ENCODE results near the gene LY6G5B. TPM values are rescaled to one million over a fixed set of nuclear protein-coding genes. Genes with fewer than 3 reads are reported as not detected.

The LY6G5B gene
- total RNA-seq, 1 donor from 2014 or later = 24.8 TPM

GRCh38 chr6:31710523-31711219, 40.9 kb downstream of the LY6G5B start:
- Mint-ChIP-seq H3K36me3 (ENCODE audit: insufficient read depth) (no peaks in the 10 kb centered on the region), H3K27ac (no peak overlapping the region), H3K9me3 (ENCODE audit: low read depth) (no peaks in the 10 kb centered on the region), H3K27me3 (peaks cover 11% of the 10 kb centered on the region), H3K4me3 (ENCODE audit: low read depth) (no peak overlapping the region), H3K4me1 (ENCODE audit: low read depth) (peaks cover 15% of the 10 kb centered on the region)
- TF ChIP-seq CTCF (IDR thresholded peaks at IDR 0.05; ENCODE audit: unreplicated experiment) = no peak
- DNase-seq (ENCODE audit: low spot score, unreplicated experiment) = no peak

GRCh38 chr6:31711233-31711632, 41.5 kb downstream of the LY6G5B start:
- Mint-ChIP-seq H3K27ac (no peak overlapping the region), H3K27me3 (peaks cover 11% of the 10 kb centered on the region), H3K4me3 (ENCODE audit: low read depth) (no peak overlapping the region), H3K9me3 (ENCODE audit: low read depth) (no peaks in the 10 kb centered on the region), H3K4me1 (ENCODE audit: low read depth) (peaks cover 15% of the 10 kb centered on the region), H3K36me3 (ENCODE audit: insufficient read depth) (no peaks in the 10 kb centered on the region)
- no peak for DNase-seq (ENCODE audit: low spot score, unreplicated experiment)
- TF ChIP-seq CTCF (IDR thresholded peaks at IDR 0.05; ENCODE audit: unreplicated experiment) = no peak

- DNase-seq (ENCODE audit: low spot score, unreplicated experiment) = no peak
- Mint-ChIP-seq H3K36me3 (ENCODE audit: insufficient read depth) (no peaks in the 10 kb centered on the region), H3K27ac (no peak overlapping the region), H3K9me3 (ENCODE audit: low read depth) (no peaks in the 10 kb centered on the region), H3K4me1 (ENCODE audit: low read depth) (peaks cover 16% of the 10 kb centered on the region), H3K4me3 (ENCODE audit: low read depth) (no peak overlapping the region), H3K27me3 (peaks cover 11% of the 10 kb centered on the region)
- no peak for TF ChIP-seq CTCF (IDR thresholded peaks at IDR 0.05; ENCODE audit: unreplicated experiment)
Observed at GRCh38 chr6:31712296-31712695, 42.5 kb downstream of the LY6G5B start.

- H3K36me3 Mint-ChIP-seq (ENCODE audit: insufficient read depth) = no peaks in the 10 kb centered on the region
- H3K9me3 Mint-ChIP-seq (ENCODE audit: low read depth) = no peaks in the 10 kb centered on the region
- H3K27ac Mint-ChIP-seq = no peak overlapping the region
- H3K4me3 Mint-ChIP-seq (ENCODE audit: low read depth) = no peak overlapping the region
- peaks cover 27% of the 10 kb centered on the region for H3K4me1 Mint-ChIP-seq (ENCODE audit: low read depth)
- no peak for DNase-seq (ENCODE audit: low spot score, unreplicated experiment)
- H3K27me3 Mint-ChIP-seq = peaks cover 11% of the 10 kb centered on the region
- no peak for TF ChIP-seq CTCF (IDR thresholded peaks at IDR 0.05; ENCODE audit: unreplicated experiment)
Observed at GRCh38 chr6:31713465-31713864, 43.7 kb downstream of the LY6G5B start.

- H3K4me1 Mint-ChIP-seq (ENCODE audit: low read depth) = peaks cover 32% of the 10 kb centered on the region
- no peak overlapping the region for H3K4me3 Mint-ChIP-seq (ENCODE audit: low read depth)
- peak overlapping the region; percentile 88 for H3K27ac Mint-ChIP-seq
- peaks cover 11% of the 10 kb centered on the region for H3K27me3 Mint-ChIP-seq
- H3K9me3 Mint-ChIP-seq (ENCODE audit: low read depth) = no peaks in the 10 kb centered on the region
- no peak for DNase-seq (ENCODE audit: low spot score, unreplicated experiment)
- no peak for TF ChIP-seq CTCF (IDR thresholded peaks at IDR 0.05; ENCODE audit: unreplicated experiment)
- H3K36me3 Mint-ChIP-seq (ENCODE audit: insufficient read depth) = no peaks in the 10 kb centered on the region
Observed at GRCh38 chr6:31713991-31714684, 44.4 kb downstream of the LY6G5B start.
